DMS 273 (cell line): ENCODE measurements around the gene ZFP69B.

Experiments
- DNase-seq: peaks from one replicate; lab custom pipeline; 2025; ENCODE audit not compliant: unreplicated experiment; lab: John Stamatoyannopoulos, UW

ZFP69B gene

DNA sequence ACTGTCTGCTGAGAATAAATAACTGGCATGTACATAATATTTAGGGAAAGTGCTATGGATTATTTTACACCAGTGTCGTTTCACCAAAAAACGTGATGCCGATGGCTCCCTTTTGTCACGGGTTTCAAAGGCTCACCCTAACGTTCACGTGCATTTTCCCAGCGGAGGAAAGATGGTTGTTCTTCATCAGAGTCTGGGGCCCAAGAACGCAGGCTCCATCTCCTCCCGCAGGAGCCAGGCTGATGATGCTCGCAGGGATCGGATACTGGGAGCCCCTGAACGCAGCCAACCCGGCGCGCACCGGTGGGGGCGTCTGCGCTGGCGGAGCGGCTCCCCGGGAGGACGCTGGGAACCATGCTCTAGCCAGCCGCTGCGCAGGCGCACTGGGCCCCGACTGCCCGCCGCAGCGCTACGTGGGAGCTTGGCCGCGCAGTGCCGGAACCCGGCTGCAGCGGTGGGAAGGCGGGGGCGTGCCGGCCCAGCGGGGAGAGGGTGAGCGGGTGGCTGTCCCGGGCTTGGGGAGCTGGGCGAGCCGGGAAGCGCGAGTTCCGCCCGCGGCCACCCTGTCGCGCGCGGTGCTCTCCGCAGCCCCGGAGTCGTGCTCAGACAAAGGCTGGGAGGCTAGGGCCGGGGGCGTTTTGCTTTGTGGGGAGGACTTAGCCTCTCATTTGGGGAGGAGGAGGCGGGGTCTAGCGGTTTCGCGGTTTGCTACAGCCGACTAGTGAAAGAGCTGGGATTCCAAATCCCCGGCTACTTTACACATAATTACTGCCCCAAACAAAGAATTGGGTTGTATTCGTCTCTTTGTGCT lies at the start of gene ZFP69B:
TSS of gene ZFP69B (plus strand) at position 793 of the 811 bp plus-strand sequence. CDS start 486 bp downstream, outside the sequence.
- DNase-seq: peak; percentile 100

DNA sequence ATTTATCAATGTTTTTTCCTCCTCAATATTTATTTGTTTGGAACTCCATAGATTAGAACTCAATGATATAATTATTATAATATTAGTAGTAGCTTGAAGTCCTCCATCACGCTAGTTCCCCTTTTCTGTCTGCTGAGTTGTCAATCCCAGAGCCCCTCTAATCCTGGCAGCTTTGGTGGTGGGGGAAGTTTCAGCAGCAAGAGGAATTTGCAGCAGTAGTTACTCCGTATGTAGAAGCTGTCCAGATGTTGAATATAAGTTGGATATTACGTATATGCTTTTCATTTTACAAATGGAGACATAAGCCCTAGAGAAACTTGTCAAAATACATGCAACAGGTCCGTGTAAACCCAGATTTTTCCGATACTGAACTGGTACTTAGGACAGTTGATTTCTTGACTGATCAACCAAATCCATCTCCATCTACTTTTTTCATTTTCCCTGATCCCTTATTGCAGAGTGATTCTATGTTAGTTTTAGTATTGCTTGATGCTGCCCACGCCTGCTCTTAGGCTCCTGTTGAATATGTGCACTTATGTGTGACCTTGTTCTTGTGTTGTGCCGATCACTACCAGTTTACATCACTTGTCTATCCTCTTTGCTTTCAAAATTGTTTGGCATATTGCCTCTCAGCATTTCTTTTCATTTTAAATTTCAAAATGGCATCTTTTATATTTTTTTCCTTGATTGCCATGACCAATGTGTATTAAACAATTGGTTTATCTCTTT lies 48.6 kb upstream of the ZFP69B start:
- no peak for DNase-seq

DNA sequence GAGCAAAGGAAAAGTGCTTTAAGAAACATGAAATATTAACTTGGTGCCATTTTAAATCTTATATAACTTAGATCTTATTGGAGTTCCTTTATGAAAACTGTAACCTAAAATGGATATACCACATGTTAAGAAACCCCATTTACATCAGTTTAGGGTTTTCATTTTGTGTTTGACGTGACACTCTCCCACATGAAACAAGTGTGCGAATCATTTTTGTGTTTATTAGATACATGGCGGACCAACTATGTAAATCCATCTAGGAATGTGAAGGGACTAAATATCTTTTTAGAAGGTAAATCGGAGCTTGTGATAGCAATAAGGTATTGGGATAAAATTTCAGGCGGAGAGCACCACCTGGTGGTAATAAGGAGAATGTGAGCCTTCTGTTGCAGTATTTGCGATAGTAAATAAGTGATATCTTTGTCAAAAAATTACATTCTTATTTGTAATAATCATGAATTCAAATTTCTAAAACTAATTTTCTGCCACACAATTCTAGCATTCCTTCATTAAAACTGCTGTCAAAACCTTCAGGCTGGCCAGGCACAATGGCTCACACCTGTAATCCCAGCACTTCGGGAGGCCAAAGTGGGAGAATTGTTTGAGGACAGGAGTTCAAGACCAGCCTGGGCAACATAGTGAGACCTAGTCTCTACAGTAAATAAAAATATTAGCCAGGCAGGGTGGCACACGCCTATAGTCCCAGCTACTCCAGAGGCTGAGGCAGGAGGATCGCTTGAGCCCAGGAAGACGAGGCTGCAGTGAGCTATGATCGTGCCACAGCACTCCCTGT lies 45.4 kb upstream of the ZFP69B start:
- DNase-seq: peak; percentile 100

DNA sequence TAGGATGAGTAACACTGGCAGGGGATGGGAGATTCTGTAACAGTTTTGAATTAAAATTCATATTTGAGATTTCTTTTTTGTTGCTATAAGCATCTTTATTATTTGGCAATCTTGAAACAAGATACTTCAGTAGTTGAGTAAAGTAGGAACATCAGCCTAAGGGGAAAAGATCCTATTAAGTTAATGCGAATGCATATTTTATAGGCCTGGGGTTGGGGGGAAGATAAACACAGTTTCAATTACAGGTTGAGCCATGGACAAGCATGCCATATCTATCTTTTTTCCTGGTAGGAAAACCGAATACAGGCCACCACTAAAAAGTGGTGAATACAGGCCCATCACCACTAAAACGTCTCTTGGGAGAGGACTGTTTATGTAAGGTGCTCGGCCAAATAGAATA lies 44.5 kb upstream of the ZFP69B start:
- no peak for DNase-seq

DNA sequence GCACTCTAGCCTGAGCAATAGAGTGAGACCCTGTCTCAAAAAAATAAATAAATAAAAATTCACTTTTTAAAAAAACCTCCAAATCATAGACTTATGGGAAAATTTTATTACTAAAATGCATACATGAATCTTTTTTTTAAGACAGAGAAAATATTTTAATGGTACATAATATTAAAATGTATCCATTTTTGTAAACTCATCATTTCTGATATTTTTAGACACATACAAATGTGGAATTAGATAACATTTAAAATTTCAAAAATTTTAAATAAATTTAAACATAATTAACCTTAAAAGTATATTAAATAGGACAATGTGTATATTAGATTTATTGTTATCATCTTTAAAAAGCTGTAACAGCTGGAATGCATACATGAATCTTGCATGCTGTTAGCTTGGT lies 42.8 kb upstream of the ZFP69B start:
- no peak for DNase-seq

DNA sequence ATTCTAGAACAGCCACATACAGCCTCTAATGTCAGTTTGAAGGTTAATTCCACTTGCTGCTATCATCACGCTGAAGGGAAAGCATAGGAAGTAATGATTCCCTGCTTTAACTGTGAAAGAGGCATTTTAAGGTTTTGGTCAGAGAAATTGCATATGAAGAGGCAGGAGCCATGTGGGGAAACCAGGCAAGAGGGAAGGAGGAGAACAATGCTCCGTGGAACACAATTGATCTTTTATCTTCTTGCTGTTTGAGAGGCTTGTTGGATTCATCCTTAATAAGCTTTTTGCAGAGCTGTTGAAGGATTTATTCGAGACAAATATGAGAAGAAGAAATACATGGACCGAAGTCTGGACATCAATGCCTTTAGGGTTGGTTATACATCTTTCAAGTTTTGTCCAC lies 40.8 kb upstream of the ZFP69B start:
- no peak for DNase-seq

DNA sequence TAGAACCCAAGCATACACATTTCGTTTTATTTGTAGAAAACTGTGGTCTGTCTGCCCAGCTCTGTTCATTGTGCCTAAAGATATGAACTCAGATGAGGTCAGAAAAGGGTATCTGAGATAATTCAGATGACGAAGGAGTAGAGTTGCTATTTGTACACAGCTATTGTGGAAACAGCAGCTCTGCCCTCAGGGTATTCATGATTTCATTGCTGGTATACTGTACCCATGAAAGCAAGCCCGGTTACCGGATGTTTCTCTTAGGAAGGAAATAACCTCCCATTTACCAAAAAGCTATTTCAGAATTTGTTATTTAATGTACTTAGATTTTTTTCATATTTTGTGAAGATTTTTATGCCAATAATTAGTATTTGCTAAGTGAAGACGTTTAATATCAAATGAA lies 39.0 kb upstream of the ZFP69B start:
- no peak for DNase-seq

DNA sequence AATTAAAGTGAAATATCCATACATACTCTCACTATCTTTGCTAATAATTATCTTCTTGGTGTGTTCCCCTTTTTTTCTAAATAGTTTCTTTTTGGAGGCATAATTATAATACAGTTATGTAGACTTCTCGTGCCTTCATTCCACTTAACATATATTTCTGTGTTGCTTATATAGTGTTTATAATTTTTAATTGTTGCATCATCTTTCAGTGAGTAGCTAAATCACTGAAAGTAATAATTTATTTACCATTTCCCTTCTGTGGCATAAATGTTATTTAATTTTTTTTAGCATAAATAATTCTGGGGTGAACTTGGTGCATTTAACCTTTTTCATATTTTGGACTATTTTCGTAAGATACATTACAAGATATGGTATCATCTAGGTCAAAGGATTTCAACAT lies 38.4 kb upstream of the ZFP69B start:
- DNase-seq: no peak

DNA sequence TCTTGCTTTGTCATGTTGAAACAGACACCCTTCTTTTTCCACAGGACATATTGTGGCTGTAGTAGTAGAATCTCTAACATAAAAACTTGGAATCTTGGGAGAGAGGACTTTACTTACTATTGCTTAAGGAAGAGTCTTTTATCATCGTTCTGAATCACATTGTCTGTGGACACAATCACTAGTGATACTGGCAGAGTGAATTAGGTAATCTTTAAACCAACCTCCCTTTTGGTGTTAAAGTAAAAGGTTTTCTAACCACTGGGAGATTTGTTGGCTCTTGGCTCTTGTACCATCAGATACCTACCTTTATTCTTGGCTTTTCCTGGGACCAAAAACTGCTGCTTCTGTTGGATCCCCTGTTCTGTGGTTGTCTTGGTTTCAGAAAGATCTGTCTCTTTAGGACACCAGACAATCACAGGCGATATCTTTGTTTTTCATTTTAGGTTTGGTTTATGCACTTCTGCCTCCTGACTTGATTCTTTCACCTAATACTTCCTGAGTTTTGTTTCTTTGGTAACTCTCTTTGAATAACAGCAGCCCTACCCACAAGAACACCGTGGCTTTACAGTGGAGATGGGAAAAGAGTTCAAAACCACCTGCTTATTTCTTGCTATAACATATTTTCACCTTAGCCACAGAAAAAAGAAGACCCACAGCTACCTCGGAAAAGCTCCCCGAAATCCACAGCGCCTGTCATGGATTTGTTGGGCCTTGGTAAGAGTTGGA lies 36.6 kb upstream of the ZFP69B start:
- no peak for DNase-seq

DNA sequence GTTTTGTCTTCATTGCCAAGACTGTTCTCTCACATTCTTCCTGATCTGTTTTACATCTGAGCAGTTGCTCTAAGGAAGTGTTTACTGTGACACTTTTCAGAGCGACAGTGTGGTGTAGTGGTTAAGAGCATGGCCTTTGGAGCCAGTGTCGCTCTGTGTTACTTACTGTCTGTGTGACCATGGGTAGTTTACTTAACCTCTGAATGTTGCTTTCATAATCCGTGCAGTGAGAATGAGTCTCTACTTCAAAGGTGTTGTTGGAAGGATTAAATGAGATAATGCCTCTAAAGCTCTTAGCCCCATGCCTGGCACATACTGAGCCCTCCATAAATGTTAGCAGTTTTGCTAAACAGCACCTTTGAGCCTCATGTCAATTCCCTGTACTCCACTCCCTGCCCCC lies 35.9 kb upstream of the ZFP69B start:
- DNase-seq: no peak

DNA sequence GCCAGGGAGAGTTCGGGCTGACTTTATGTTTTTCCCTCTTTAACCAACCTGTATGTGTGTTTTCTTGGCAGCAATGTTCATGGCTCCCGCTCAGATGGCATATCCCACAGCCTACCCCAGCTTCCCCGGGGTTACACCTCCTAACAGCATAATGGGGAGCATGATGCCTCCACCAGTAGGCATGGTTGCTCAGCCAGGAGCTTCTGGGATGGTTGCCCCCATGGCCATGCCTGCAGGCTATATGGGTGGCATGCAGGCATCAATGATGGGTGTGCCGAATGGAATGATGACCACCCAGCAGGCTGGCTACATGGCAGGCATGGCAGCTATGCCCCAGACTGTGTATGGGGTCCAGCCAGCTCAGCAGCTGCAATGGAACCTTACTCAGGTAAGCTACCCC lies 33.6 kb upstream of the ZFP69B start:
- DNase-seq: no peak

DNA sequence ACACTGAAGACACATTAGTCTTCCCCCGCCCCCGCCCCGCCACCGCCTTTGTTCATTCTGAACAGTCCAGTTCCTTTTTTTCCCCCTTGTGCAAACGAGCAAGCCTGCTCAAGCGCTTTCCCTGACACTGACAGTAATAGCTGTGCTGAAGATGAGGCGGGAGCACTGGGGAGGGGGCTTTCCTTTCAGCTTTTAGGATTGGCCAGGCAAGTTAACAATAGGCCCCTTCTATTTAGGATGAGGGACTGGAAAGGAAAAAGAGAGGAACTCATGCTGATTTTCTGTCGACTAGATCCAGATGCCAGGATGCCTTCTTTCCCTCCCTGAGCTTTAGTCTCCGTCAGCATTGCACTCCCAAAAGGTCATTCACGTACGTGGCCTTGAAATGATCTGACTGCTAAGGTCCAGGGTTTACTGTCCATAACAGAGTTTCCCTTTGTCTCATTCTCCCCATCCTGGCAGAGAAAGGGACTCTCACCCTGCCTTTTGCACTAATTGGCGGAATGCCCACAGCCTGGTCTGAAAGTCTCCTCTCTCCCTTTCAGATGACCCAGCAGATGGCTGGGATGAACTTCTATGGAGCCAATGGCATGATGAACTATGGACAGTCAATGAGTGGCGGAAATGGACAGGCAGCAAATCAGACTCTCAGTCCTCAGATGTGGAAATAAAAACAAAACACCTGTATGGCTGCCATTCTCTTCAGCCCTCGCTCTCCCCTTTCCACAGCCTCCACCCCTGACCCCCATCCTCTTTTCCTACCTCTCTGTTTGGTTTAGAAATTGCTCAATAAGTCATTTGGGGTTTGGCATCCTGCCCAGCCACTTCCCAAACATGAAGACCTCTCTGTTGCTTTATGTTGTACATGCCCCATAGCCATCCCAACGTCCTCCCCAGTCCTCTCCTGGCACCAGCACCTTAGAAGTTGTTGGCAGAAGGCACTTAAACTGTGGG lies 28.6 kb upstream of the ZFP69B start:
- DNase-seq: peak; percentile 86

DNA sequence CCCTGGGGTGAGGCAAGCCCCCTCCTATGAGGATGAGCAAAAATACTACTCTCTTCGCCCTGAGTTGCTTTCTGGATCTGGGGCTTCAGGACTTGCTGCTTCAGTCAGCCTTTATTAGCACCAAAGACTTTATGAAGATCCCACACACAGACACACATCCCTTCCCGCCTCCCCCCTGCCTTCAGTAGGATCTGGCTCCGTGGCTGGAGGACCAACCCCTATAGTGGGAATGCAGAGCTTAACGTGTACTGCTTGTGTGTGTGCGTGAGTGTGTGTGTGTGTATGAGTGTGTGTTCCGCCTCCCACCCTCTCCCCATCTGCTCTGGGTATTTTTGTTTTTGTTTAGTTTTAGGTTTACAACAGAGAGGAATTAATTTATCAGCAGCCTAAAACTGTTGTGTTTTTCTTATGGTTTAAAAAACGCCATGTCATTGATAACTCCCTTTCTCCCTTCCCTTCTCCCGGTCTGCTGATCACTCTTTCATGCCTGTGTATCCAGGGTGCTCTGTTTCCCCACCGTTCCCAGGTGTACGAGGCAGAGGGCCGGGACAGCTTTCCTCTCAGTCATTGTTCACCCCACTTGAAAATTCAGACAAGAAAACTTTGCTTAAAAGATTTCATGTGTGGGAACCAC lies 27.5 kb upstream of the ZFP69B start:
- no peak for DNase-seq

DNA sequence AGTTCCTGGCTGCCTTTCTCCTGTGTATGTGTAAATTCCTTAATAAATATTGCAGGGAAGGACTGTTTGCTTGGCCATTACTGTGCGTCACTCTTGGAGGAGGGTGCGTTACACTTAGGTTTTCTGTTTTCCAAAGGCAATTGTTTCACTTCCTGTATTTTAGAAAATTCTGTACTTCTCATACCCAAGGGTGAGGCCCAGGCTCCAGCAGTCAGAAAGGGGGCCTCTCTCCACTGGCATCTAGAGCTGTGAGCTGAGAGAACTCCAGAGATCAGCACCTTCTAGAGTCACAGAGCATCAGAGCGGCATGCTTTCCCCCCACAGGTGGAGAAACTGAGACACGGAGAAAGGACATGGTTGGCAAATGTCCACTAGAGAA lies 27.0 kb upstream of the ZFP69B start:
- no peak for DNase-seq

DNA sequence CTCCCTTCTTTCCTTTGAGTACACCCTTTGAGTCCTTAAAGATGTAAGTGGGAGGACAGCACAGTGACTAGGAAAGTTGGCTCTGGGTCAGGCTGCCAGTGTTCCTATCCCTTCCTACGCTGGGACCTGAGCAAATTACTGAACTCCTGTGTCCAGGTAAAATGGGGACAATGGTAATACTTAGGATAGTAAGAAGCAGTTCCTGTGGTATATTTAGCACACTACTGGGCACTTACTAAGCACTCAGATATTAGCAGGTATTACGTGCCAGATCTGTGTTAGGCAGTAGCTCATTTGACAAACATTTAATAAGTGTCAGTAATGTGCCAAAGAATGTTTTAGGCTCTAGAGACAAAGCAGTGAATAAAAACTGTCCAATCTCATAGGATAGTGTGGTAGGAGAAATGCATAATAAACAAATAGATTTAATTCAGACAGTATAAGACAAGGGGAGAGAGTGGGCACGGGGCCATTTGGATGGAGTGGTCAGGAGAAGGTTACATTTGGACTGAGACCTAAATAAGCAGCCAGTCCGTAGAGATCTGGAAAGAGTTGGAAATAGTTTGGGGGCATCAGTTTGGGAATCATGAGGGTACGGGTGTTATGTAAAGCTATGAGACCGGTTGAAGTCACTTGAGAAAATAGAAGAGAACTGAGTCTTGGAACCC lies 26.2 kb upstream of the ZFP69B start:
- no peak for DNase-seq

DNA sequence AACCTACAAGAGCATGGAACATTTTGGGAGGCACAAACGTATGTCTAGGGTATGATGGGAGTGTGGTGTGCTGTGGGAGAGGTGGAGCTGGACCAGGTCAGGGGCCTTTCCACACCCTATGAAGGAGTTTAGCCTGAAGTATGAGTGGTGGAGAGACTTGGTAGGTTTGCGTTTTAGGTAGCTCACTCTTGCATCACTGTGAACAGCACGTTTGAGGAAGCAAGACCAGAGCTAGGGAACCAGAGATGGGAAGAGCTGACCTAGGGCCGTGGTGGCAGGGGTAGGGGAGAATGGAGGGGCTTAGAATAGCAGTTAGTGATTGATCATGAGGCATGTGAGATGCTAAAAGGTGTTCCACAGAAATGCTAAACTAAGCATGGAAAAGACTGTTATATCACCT lies 25.1 kb upstream of the ZFP69B start:
- no peak for DNase-seq

DNA sequence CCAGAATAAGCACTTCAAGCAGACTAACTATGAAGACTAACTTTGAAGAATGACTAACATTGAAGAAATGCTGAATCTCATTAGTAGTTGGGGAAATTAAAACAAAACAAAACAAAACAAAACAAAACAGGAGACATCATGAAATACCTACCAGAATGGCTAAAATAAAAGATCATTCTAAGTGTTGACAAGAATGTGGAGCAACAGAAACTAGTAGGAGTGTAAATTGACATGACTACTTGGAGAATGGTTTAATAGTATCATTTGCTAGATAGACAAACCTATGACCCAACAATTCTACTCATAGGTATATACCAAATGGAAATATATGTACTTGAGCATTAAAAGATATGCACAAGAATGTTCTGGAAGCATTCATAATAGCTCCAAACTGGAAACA lies 18.9 kb upstream of the ZFP69B start:
- no peak for DNase-seq

DNA sequence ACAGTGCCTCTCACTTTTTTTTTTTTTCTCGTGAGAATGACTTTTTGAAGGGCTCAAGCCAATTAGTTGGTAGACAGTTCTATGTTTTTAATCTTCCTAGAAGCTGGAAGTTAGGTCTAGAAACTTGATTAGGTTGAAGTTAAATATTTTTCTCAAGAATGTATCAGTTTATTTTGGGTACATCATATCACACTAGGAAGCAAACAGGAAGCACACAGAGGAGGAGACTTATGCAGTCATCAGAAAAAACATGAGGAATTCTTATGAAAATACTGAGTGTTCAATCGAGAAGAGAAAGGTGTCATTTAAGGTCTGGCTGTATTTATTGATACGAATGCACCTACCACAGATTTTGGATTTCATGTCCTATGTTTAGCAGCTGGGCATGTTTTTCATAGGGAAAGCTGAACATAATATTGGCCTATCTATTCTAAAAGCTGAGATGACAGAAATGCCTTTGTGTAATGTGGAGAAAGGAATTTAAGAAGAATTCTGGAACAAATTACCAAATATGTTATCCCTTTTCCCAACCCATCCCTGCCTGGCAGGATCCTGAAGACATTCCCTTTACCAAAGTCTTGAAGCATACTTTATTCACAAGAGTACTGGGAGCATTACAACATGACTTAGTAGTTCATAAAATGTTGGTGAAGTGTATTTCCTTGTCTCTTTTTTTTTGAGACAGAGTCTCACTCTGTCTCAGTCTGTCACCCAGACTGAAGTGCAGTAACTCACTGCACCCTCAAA lies 17.5 kb upstream of the ZFP69B start:
- DNase-seq: no peak
